Ovary (tissue), 3 donors: ENCODE results near the gene STK32A.

Source experiments
- CTCF ChIP-seq, 3 donors: fragments of 450-650 bp in 2 of 3; fragments of 200-600 bp in 1 of 3; IDR thresholded peaks; one replicate each; pipeline versions ENCODE4 v1.5.1 to v1.8.0; 2016 to 2022; ENCODE audit warnings: antibody characterized with exemption in 3 of 3, mild to moderate bottlenecking in 1 of 3
- EP300 ChIP-seq: sonication (generic); formaldehyde crosslinking; IDR thresholded peaks from one replicate; pipeline ENCODE4 v1.6.1; 2017; ENCODE audit warnings: antibody characterized with exemption
- POLR2A ChIP-seq: fragments of 450-650 bp; IDR thresholded peaks from one replicate; pipeline ENCODE4 v1.6.1; 2017; ENCODE audit warnings: antibody characterized with exemption, mild to moderate bottlenecking, moderate library complexity
- donor health status: DM: no; HTN: no; CAD: no.

- TF ChIP-seq POLR2A (no peak), CTCF (IDR thresholded peaks at IDR 0.05) (no peak), EP300 (no peak)
These were observed 41.7 kb upstream of the STK32A start for GRCh38 chr5:147193123-147193522.
